DOHH2 (cell line): ENCODE data around the gene HTN3.
"Not testable (repeated sequence)": the region's sequence is repeated elsewhere in the genome, so short reads cannot be mapped to it uniquely, and the experiment has no call there.

Experiments
- H3F3A ChIP-seq: fragments of 200-600 bp; sonication (generic), shearing (Covaris generic); 2 replicates; pipeline ENCODE4 v1.6.0; 2016; ENCODE audit warnings: antibody characterized with exemption, mild to moderate bottlenecking; ENCODE audit not compliant: control insufficient read depth, insufficient read depth
- H3K27ac ChIP-seq: fragments of 200-600 bp; sonication (generic); 2 replicates; pipeline ENCODE4 v1.5.1; 2014; ENCODE audit warnings: low read depth, mild to moderate bottlenecking, low read length, moderate library complexity
- H3K27me3 ChIP-seq: fragments of 200-600 bp; sonication (generic); 2 replicates; pipeline ENCODE4 v1.6.1; 2014; ENCODE audit warnings: mild to moderate bottlenecking, low read length, mixed read lengths; ENCODE audit not compliant: control insufficient read depth
- H3K36me3 ChIP-seq: fragments of 200-600 bp; sonication (generic); 2 replicates; pipeline ENCODE4 v1.6.1; 2014; ENCODE audit warnings: mild to moderate bottlenecking, low read length, moderate library complexity, mixed read lengths; ENCODE audit not compliant: control insufficient read depth
- H3K4me1 ChIP-seq: fragments of 200-600 bp; sonication (generic); 2 replicates; pipeline ENCODE4 v1.6.1; 2014; ENCODE audit warnings: mild to moderate bottlenecking, low read length, mixed read lengths; ENCODE audit not compliant: control insufficient read depth
- H3K4me2 ChIP-seq: fragments of 200-600 bp; sonication (generic); 2 replicates; pipeline ENCODE4 v1.6.0; 2014; ENCODE audit warnings: mild to moderate bottlenecking, low read length, moderate library complexity
- H3K4me3 ChIP-seq: fragments of 200-600 bp; sonication (generic); 2 replicates; pipeline ENCODE4 v1.5.1; 2014; ENCODE audit warnings: mild to moderate bottlenecking, low read length, mixed read lengths
- H3K79me2 ChIP-seq: fragments of 200-600 bp; sonication (generic); 2 replicates; pipeline ENCODE4 v1.6.1; 2014; ENCODE audit warnings: mild to moderate bottlenecking, low read length, mixed read lengths; ENCODE audit not compliant: control insufficient read depth
- H3K9me2 ChIP-seq: fragments of 200-600 bp; sonication (generic); replicated peaks from 2 replicates; pipeline ENCODE4 v1.6.1; 2014; ENCODE audit warnings: mild to moderate bottlenecking, low read length, mixed read lengths; ENCODE audit not compliant: control insufficient read depth
- H3K9me3 ChIP-seq: fragments of 200-600 bp; sonication (generic); 2 replicates; pipeline ENCODE4 v1.6.1; 2014; ENCODE audit warnings: antibody characterized with exemption, low read length, mixed read lengths; ENCODE audit not compliant: control insufficient read depth, insufficient read depth
- H4K20me1 ChIP-seq: fragments of 200-600 bp; sonication (generic); 2 replicates; pipeline ENCODE4 v1.6.0; 2014; ENCODE audit warnings: low read depth, mild to moderate bottlenecking, antibody characterized with exemption, low read length, moderate library complexity; ENCODE audit not compliant: control insufficient read depth, insufficient read depth
- EZH2phosphoT487 ChIP-seq: fragments of 200-600 bp; sonication (generic); IDR thresholded peaks from 2 replicates; pipeline ENCODE4 v1.6.1; 2017; ENCODE audit warnings: borderline replicate concordance, mild to moderate bottlenecking, antibody characterized with exemption, low read length, moderate library complexity, mixed read lengths
- TF ChIP-seq, protein P1 (sequence below): fragments of 200-600 bp; sonication (generic); IDR thresholded peaks from one replicate; pipeline ENCODE4 v1.5.1; 2014; ENCODE audit warnings: antibody characterized with exemption, mild to moderate bottlenecking, low read depth, low read length; ENCODE audit not compliant: poor library complexity, severe bottlenecking

HTN3 gene

GRCh38 chr4:70000711-70001110, 27.5 kb upstream of the HTN3 start:
- no peak for TF ChIP-seq EZH2phosphoT487
- TF ChIP-seq, protein P1, sequence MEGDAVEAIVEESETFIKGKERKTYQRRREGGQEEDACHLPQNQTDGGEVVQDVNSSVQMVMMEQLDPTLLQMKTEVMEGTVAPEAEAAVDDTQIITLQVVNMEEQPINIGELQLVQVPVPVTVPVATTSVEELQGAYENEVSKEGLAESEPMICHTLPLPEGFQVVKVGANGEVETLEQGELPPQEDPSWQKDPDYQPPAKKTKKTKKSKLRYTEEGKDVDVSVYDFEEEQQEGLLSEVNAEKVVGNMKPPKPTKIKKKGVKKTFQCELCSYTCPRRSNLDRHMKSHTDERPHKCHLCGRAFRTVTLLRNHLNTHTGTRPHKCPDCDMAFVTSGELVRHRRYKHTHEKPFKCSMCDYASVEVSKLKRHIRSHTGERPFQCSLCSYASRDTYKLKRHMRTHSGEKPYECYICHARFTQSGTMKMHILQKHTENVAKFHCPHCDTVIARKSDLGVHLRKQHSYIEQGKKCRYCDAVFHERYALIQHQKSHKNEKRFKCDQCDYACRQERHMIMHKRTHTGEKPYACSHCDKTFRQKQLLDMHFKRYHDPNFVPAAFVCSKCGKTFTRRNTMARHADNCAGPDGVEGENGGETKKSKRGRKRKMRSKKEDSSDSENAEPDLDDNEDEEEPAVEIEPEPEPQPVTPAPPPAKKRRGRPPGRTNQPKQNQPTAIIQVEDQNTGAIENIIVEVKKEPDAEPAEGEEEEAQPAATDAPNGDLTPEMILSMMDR: no peak
- Histone ChIP-seq H3K27ac (no peak overlapping the region), H3K9me2 (no peaks in the 10 kb centered on the region)

DNA sequence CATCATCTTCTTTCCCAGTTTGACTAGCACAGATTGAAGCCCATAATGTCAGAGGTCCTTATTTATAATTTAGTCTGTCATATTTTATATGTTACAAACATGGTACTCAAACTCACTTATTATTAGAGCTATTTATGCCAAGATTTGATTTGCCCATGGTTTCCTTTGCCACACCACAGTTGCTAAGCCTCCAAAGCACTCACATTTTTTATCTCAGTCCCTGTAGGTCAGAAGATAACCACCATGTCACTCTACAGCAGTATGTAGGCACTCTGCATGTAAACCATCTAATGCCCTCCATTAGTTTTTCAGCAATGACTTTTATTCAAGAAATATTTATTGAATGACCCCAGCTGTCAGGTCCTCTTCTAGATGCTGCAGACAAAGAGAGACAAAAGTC, 25.8 kb upstream of the HTN3 start:
- Histone ChIP-seq H3K27me3 (no peaks in the 10 kb centered on the region), H3K79me2 (no peaks in the 10 kb centered on the region), H3K36me3 (no peaks in the 10 kb centered on the region), H3K27ac (no peak overlapping the region), H3K4me1 (no peaks in the 10 kb centered on the region), H3K9me3 (no peaks in the 10 kb centered on the region), H3K9me2 (no peaks in the 10 kb centered on the region), H3K4me2 (no peak overlapping the region), H3F3A (peaks cover 3% of the 10 kb centered on the region; the same call in 1 of the 2 replicates), H4K20me1 (no peaks in the 10 kb centered on the region), H3K4me3 (no peak overlapping the region)
- TF ChIP-seq, protein P1: no peak
- TF ChIP-seq EZH2phosphoT487: no peak

More at GRCh38 chr4:70000711-70001110, 27.5 kb upstream of the HTN3 start:
- no peaks in the 10 kb centered on the region for H3K79me2 ChIP-seq
- no peaks in the 10 kb centered on the region for H3K27me3 ChIP-seq
- H3K4me1 ChIP-seq: no peaks in the 10 kb centered on the region
- no peak overlapping the region for H3K4me2 ChIP-seq
- H3K4me3 ChIP-seq: no peak overlapping the region
- peaks cover 3% of the 10 kb centered on the region; the same call in 1 of the 2 replicates for H3F3A ChIP-seq
- H4K20me1 ChIP-seq: no peaks in the 10 kb centered on the region
- no peaks in the 10 kb centered on the region for H3K9me3 ChIP-seq
- no peaks in the 10 kb centered on the region for H3K36me3 ChIP-seq

GRCh38 chr4:70008771-70009170, 19.5 kb upstream of the HTN3 start:
- Histone ChIP-seq H3K9me2 (no peaks in the 10 kb centered on the region), H3K4me3 (no peak overlapping the region), H3K4me2 (no peak overlapping the region), H3K4me1 (no peaks in the 10 kb centered on the region), H3F3A (peaks cover 3% of the 10 kb centered on the region; the same call in 1 of the 2 replicates), H3K36me3 (no peaks in the 10 kb centered on the region), H4K20me1 (no peaks in the 10 kb centered on the region), H3K79me2 (no peaks in the 10 kb centered on the region), H3K27me3 (no peaks in the 10 kb centered on the region), H3K27ac (no peak overlapping the region), H3K9me3 (no peaks in the 10 kb centered on the region)
- no peak for TF ChIP-seq EZH2phosphoT487
- TF ChIP-seq, protein P1: no peak

GRCh38 chr4:70019006-70019405, 9.3 kb upstream of the HTN3 start:
- H3K9me3 ChIP-seq, H3K27me3 ChIP-seq, H3K9me2 ChIP-seq, H3K79me2 ChIP-seq, H3K36me3 ChIP-seq, H3K4me1 ChIP-seq, H3K27ac ChIP-seq, H4K20me1 ChIP-seq, H3F3A ChIP-seq, H3K4me2 ChIP-seq, H3K4me3 ChIP-seq: not testable (repeated sequence)
